Stimulated activated effector memory CD8-positive, alpha-beta T cell treated with anti-CD3 and anti-CD28 coated beads, Interleukin-12 subunit alpha, Interleukin-12 subunit beta, amount 100 ng/mL, for 72 hours (primary cell): ENCODE measurements around the gene ACTL9.

ENCODE experiments used
- ATAC-seq: fragments of 150-1000 bp; cut with Tn5 transposase; 2 replicates; pipeline ENCODE4 v1.10.0; 2021
- DNase-seq, 2 donors: peaks; one replicate each; pipeline ENCODE4 v3.0.0; 2021 to 2022; ENCODE audit warnings: low spot score in 2 of 2
- H3K27ac Mint-ChIP-seq: one replicate; pipeline ENCODE4 v1.8.0; 2022; ENCODE audit warnings: mild to moderate bottlenecking, mixed read lengths
- H3K36me3 Mint-ChIP-seq: one replicate; pipeline ENCODE4 v1.8.0; 2022; ENCODE audit warnings: mild to moderate bottlenecking, mixed read lengths
- H3K4me1 Mint-ChIP-seq: one replicate; pipeline ENCODE4 v1.8.0; 2022; ENCODE audit warnings: mixed read lengths
- H3K4me3 Mint-ChIP-seq: one replicate; pipeline ENCODE4 v1.8.0; 2022; ENCODE audit warnings: mild to moderate bottlenecking, mixed read lengths
- H3K9me3 Mint-ChIP-seq: one replicate; pipeline ENCODE4 v1.8.0; 2022; ENCODE audit warnings: mixed read lengths

The ACTL9 gene

GRCh38 chr19:8673276-8673891, 25.2 kb downstream of the ACTL9 start:
- ATAC-seq, result no peak
- H3K4me3 Mint-ChIP-seq, result no peak overlapping the region

GRCh38 chr19:8666814-8667405, 31.7 kb downstream of the ACTL9 start:
- Mint-ChIP-seq H3K27ac (no peak overlapping the region), H3K9me3 (no peaks in the 10 kb centered on the region), H3K36me3 (no peaks in the 10 kb centered on the region), H3K4me3 (no peak overlapping the region), H3K4me1 (peaks cover 74% of the 10 kb centered on the region)
- ATAC-seq (no peak), DNase-seq (no peak)

More at GRCh38 chr19:8673276-8673891, 25.2 kb downstream of the ACTL9 start:
- Mint-ChIP-seq H3K9me3 (peaks cover 5% of the 10 kb centered on the region), H3K36me3 (no peaks in the 10 kb centered on the region), H3K4me1 (peaks cover 23% of the 10 kb centered on the region), H3K27ac (no peak overlapping the region)
- DNase-seq, result no peak

- Mint-ChIP-seq H3K27ac (peak overlapping the region; percentile 41), H3K36me3 (no peaks in the 10 kb centered on the region), H3K4me1 (peaks cover 70% of the 10 kb centered on the region), H3K4me3 (peak overlapping the region; percentile 25), H3K9me3 (no peaks in the 10 kb centered on the region)
- ATAC-seq (peak; percentile 83), DNase-seq (no peak)
Observed at GRCh38 chr19:8665468-8666213, 33.0 kb downstream of the ACTL9 start.

GRCh38 chr19:8664671-8665057, 33.9 kb downstream of the ACTL9 start:
- ATAC-seq (no peak), DNase-seq (no peak)
- H3K4me3 Mint-ChIP-seq, result peak overlapping the region; percentile 25
- H3K27ac Mint-ChIP-seq, result no peak overlapping the region
- peaks cover 73% of the 10 kb centered on the region for H3K4me1 Mint-ChIP-seq
- H3K36me3 Mint-ChIP-seq, result no peaks in the 10 kb centered on the region
- no peaks in the 10 kb centered on the region for H3K9me3 Mint-ChIP-seq

GRCh38 chr19:8663920-8664670, 34.5 kb downstream of the ACTL9 start:
- Mint-ChIP-seq H3K9me3 (no peaks in the 10 kb centered on the region), H3K4me1 (peaks cover 72% of the 10 kb centered on the region), H3K4me3 (peak overlapping the region; percentile 36), H3K27ac (peak overlapping the region; percentile 90), H3K36me3 (no peaks in the 10 kb centered on the region)
- DNase-seq (no peak), ATAC-seq (peak; percentile 38)

- no peaks in the 10 kb centered on the region for H3K9me3 Mint-ChIP-seq
- ATAC-seq (no peak), DNase-seq (no peak)
- no peaks in the 10 kb centered on the region for H3K36me3 Mint-ChIP-seq
- peaks cover 63% of the 10 kb centered on the region for H3K4me1 Mint-ChIP-seq
- H3K4me3 Mint-ChIP-seq, result no peak overlapping the region
- H3K27ac Mint-ChIP-seq, result peak overlapping the region; percentile 63
Observed at GRCh38 chr19:8662263-8662662, 36.3 kb downstream of the ACTL9 start.

- peaks cover 64% of the 10 kb centered on the region for H3K4me1 Mint-ChIP-seq
- ATAC-seq (no peak), DNase-seq (no peak)
- H3K27ac Mint-ChIP-seq, result peak overlapping the region; percentile 36
- H3K4me3 Mint-ChIP-seq, result no peak overlapping the region
- no peaks in the 10 kb centered on the region for H3K36me3 Mint-ChIP-seq
- no peaks in the 10 kb centered on the region for H3K9me3 Mint-ChIP-seq
Observed at GRCh38 chr19:8659905-8660304, 38.7 kb downstream of the ACTL9 start.

GRCh38 chr19:8657869-8658268, 40.7 kb downstream of the ACTL9 start:
- H3K27ac Mint-ChIP-seq, result peak overlapping the region; percentile 63
- DNase-seq (no peak), ATAC-seq (no peak)
- no peaks in the 10 kb centered on the region for H3K9me3 Mint-ChIP-seq
- peaks cover 49% of the 10 kb centered on the region for H3K4me1 Mint-ChIP-seq
- H3K36me3 Mint-ChIP-seq, result no peaks in the 10 kb centered on the region
- H3K4me3 Mint-ChIP-seq, result no peak overlapping the region

GRCh38 chr19:8655340-8655709, 43.3 kb downstream of the ACTL9 start:
- no peaks in the 10 kb centered on the region for H3K36me3 Mint-ChIP-seq
- H3K9me3 Mint-ChIP-seq, result no peaks in the 10 kb centered on the region
- peak; percentile 18 to 61 for DNase-seq
- H3K4me3 Mint-ChIP-seq, result peak overlapping the region; percentile 44
- peak; percentile 74 for ATAC-seq
- peaks cover 35% of the 10 kb centered on the region for H3K4me1 Mint-ChIP-seq
- H3K27ac Mint-ChIP-seq, result peak overlapping the region; percentile 63

- Mint-ChIP-seq H3K4me1 (peaks cover 31% of the 10 kb centered on the region), H3K4me3 (peak overlapping the region; percentile 44), H3K9me3 (no peaks in the 10 kb centered on the region), H3K36me3 (no peaks in the 10 kb centered on the region), H3K27ac (peak overlapping the region; percentile 63)
- ATAC-seq, result peak; percentile 75
- peak; percentile 59 to 81 for DNase-seq
Observed at GRCh38 chr19:8654591-8655339, 43.8 kb downstream of the ACTL9 start.

- Mint-ChIP-seq H3K36me3 (no peaks in the 10 kb centered on the region), H3K4me1 (no peaks in the 10 kb centered on the region), H3K27ac (no peak overlapping the region), H3K9me3 (no peaks in the 10 kb centered on the region), H3K4me3 (no peak overlapping the region)
- no peak for ATAC-seq
- DNase-seq, result no peak
Observed at GRCh38 chr19:8648240-8648639, 50.4 kb downstream of the ACTL9 start.
